K562 (cell line): ENCODE results near the gene RBM15. TPM values are rescaled to one million over a fixed set of nuclear protein-coding genes. Genes with fewer than 3 reads are reported as not detected.

ENCODE experiments used
- ATAC-seq: fragments of 200-7000 bp; cut with Tn5 transposase; 3 replicates; pipeline ENCODE4 v1.9.1; 2020; ENCODE audit warnings: moderate library complexity
- BruUV-seq: library from RNA; stranded (reverse); fragments of 400-500 nt; replicated peaks from 2 replicates; lab custom pipeline; 2021; lab: Mats Ljungman, UMichigan
- CTCF ChIA-PET: fragments of 300-600 bp; formaldehyde crosslinking; extraction: SDS; loops from one replicate; lab custom pipeline; 2021; ENCODE audit warnings: low intra/inter-chr PET ratio; lab: Yijun Ruan, JAX
- POLR2A ChIA-PET: fragments of 300-600, 350-650 bp; sonication (Branson Sonifier 250); formaldehyde crosslinking; extraction: SDS; loops from one replicate; lab custom pipeline; 2021; ENCODE audit warnings: antibody characterized with exemption, inconsistent platforms; lab: Yijun Ruan, JAX
- DNase-seq, 4 experiments: peaks; one replicate each; pipeline versions ENCODE4 v3.0.0 to v3.0.0-alpha.2; 2011 to 2018; ENCODE audit warnings: low spot score in 3 of 4, mixed read lengths in 3 of 4; ENCODE audit errors: extremely low read depth in 1 of 4
- FAIRE-seq: peaks from 2 replicates; lab custom pipeline; 2011; peaks lifted over from hg19 to GRCh38; lab: Jason Lieb, UNC
- H2AFZ ChIP-seq: 2 replicates; pipeline ENCODE4 v1.6.0; 2011; ENCODE audit warnings: low read depth, low read length, control low read depth, inconsistent platforms
- H3K27ac ChIP-seq: fragments of 200-600 bp; 3 replicates; pipeline ENCODE4 v1.8.0; 2011; ENCODE audit warnings: low read depth, mild to moderate bottlenecking, control low read depth, inconsistent platforms, low read length, moderate library complexity, mixed read lengths; ENCODE audit errors: extremely low read depth
- H3K27me3 ChIP-seq, 2 experiments: fragments of 300-600 bp in 1 of 2; 2 replicates in 1 of 2; 3 replicates in 1 of 2; pipeline versions ENCODE4 v1.6.0 to v1.8.0; 2011; ENCODE audit warnings: inconsistent platforms in 2 of 2, low read length in 2 of 2, mild to moderate bottlenecking in 1 of 2, mixed read lengths in 1 of 2, moderate library complexity in 1 of 2; ENCODE audit not compliant: control insufficient read depth in 2 of 2, insufficient read depth in 2 of 2
- H3K36me3 ChIP-seq: fragments of 300-600 bp; 3 replicates; pipeline ENCODE4 v1.8.0; 2011; ENCODE audit warnings: mild to moderate bottlenecking, low read length, inconsistent platforms; ENCODE audit not compliant: control insufficient read depth, insufficient read depth
- H3K4me1 ChIP-seq, 2 experiments: fragments of 200-600 bp in 1 of 2; replicated peaks in 1 of 2; 2 replicates in 1 of 2; 3 replicates in 1 of 2; pipeline versions ENCODE4 v1.5.1 to v1.8.0; 2011; ENCODE audit warnings: inconsistent platforms in 2 of 2, low read length in 2 of 2, mild to moderate bottlenecking in 1 of 2, mixed read lengths in 1 of 2, moderate library complexity in 1 of 2; ENCODE audit not compliant: control insufficient read depth in 2 of 2, insufficient read depth in 2 of 2
- H3K4me2 ChIP-seq: 2 replicates; pipeline ENCODE4 v1.6.1; 2011; ENCODE audit warnings: low read length, control low read depth, inconsistent platforms, mixed read lengths; ENCODE audit not compliant: insufficient read depth
- H3K4me3 ChIP-seq: fragments of 200-600 bp; sonication (generic), shearing (Covaris generic); 2 replicates; pipeline ENCODE4 v1.5.1; 2016; ENCODE audit warnings: control low read depth, inconsistent platforms
- H3K79me2 ChIP-seq: fragments of 200-600 bp; 3 replicates; pipeline ENCODE4 v1.8.0; 2011; ENCODE audit warnings: low read length, inconsistent platforms; ENCODE audit not compliant: control insufficient read depth, insufficient read depth
- H3K9ac ChIP-seq, 2 experiments: 2 replicates each; pipeline versions ENCODE4 v1.6.0 to v1.6.1; 2011; ENCODE audit warnings: low read depth in 2 of 2, low read length in 2 of 2, control low read depth in 1 of 2, inconsistent platforms in 1 of 2, mild to moderate bottlenecking in 1 of 2, mixed read lengths in 1 of 2; ENCODE audit not compliant: insufficient read depth in 1 of 2
- H3K9me1 ChIP-seq: one replicate; pipeline ENCODE4 v1.6.0; 2011; ENCODE audit warnings: inconsistent platforms, mild to moderate bottlenecking, low read length, moderate library complexity; ENCODE audit not compliant: control insufficient read depth, insufficient read depth
- H3K9me3 ChIP-seq: replicated peaks from 2 replicates; pipeline ENCODE4 v1.5.1; 2011; ENCODE audit warnings: low read depth, low read length, inconsistent platforms; ENCODE audit not compliant: control insufficient read depth, insufficient read depth
- H4K20me1 ChIP-seq: replicated peaks from 2 replicates; pipeline ENCODE4 v1.6.1; 2011; ENCODE audit warnings: low read length, inconsistent platforms, mixed read lengths; ENCODE audit not compliant: control insufficient read depth, insufficient read depth
- ADNP ChIP-seq: fragments of 200-800 bp; sonication (Bioruptor generic); IDR thresholded peaks from 2 replicates; pipeline ENCODE4 v1.6.1; 2016; ENCODE audit warnings: missing genetic modification characterization, missing compliant biosample characterization
- ATF4 ChIP-seq: fragments of 450-650 bp; formaldehyde crosslinking; IDR thresholded peaks from 2 replicates; pipeline ENCODE4 v1.4.0; 2022; ENCODE audit warnings: mild to moderate bottlenecking, moderate library complexity
- C11orf30 ChIP-seq: fragments of 450-650 bp; IDR thresholded peaks from 2 replicates; pipeline ENCODE4 v1.6.1; 2016; ENCODE audit warnings: low read depth, mild to moderate bottlenecking
- CEBPB ChIP-seq: fragments of 450-650 bp; IDR thresholded peaks from 2 replicates; pipeline ENCODE4 v1.6.1; 2016; ENCODE audit warnings: missing genetic modification characterization, missing compliant biosample characterization
- CEBPG ChIP-seq, 3 experiments: fragments of 200-800 bp in 1 of 3; sonication (Bioruptor generic) in 1 of 3; sonication (generic) in 1 of 3; formaldehyde crosslinking in 1 of 3; IDR thresholded peaks in 2 of 3; conservative IDR thresholded peaks in 1 of 3; 2 replicates each; pipeline versions ENCODE4 v1.6.1 to v1.8.0; 2016 to 2022; ENCODE audit warnings: missing compliant biosample characterization in 2 of 3, missing genetic modification characterization in 2 of 3, mild to moderate bottlenecking in 1 of 3, missing genetic modification reagents in 1 of 3
- GABPA ChIP-seq: fragments of 200-800 bp; sonication (Bioruptor generic); conservative IDR thresholded peaks from 2 replicates; pipeline ENCODE4 v1.6.1; 2016; ENCODE audit warnings: low read depth, missing genetic modification characterization, missing compliant biosample characterization
- MAFG ChIP-seq: fragments of 450-650 bp; conservative IDR thresholded peaks from 2 replicates; pipeline ENCODE4 v1.6.1; 2016; ENCODE audit warnings: missing genetic modification characterization, missing compliant biosample characterization
- NFE2 ChIP-seq: IDR thresholded peaks from 2 replicates; pipeline ENCODE4 v1.6.1; 2014; ENCODE audit warnings: antibody characterized with exemption, low read depth
- NFE2L1 ChIP-seq: fragments of 450-650 bp; IDR thresholded peaks from 2 replicates; pipeline ENCODE4 v1.6.1; 2016; ENCODE audit warnings: missing genetic modification characterization, low read depth, mild to moderate bottlenecking, missing compliant biosample characterization, moderate library complexity, borderline replicate concordance
- RBM22 ChIP-seq: fragments of 200-400 bp; formaldehyde crosslinking; IDR thresholded peaks from 2 replicates; pipeline ENCODE4 v1.6.1; 2018; ENCODE audit warnings: low read length, low read depth; ENCODE audit not compliant: poor library complexity, severe bottlenecking
- RUNX1 ChIP-seq: sonication (generic); IDR thresholded peaks from 2 replicates; pipeline ENCODE4 v1.6.1; 2016; ENCODE audit warnings: antibody characterized with exemption, low read depth
- SMARCE1 ChIP-seq: fragments of 450-650 bp; IDR thresholded peaks from 2 replicates; pipeline ENCODE4 v1.7.1; 2016; ENCODE audit warnings: mild to moderate bottlenecking
- STAT6 ChIP-seq: sonication (generic); formaldehyde crosslinking; IDR thresholded peaks from 2 replicates; pipeline ENCODE4 v1.8.1; 2023; ENCODE audit warnings: mild to moderate bottlenecking, missing genetic modification reagents
- VEZF1 ChIP-seq: fragments of 200-800 bp; sonication (Bioruptor generic); IDR thresholded peaks from 2 replicates; pipeline ENCODE4 v1.6.1; 2017; ENCODE audit warnings: missing genetic modification characterization, missing compliant biosample characterization
- ZNF316 ChIP-seq: fragments of 450-650 bp; IDR thresholded peaks from 2 replicates; pipeline ENCODE4 v1.6.1; 2016
- ZNF384 ChIP-seq: IDR thresholded peaks from 2 replicates; pipeline ENCODE4 v1.6.1; 2012; ENCODE audit warnings: low read depth, low read length, improper control_type of control experiment
- WGBS: fragments of 100-300 bp; shearing (Covaris generic); methylation state at CpG from one replicate; pipeline ENCODE4 v1.1.6; 2016; ENCODE audit warnings: low coverage, mixed read lengths; ENCODE audit not compliant: insufficient coverage; ENCODE audit errors: missing lambda C conversion rate; 5-methylcytosine and 5-hydroxymethylcytosine counted together
- in situ Hi-C: fragments of 300-500 bp; cut with MboI; formaldehyde crosslinking; loops from 4 replicates; pipeline ENCODE4 v1.15.0; 2018; ENCODE audit warnings: inconsistent platforms, mixed read lengths
- intact Hi-C: fragments of 100-400 bp; cut with micrococcal nuclease; formaldehyde crosslinking; loops from 2 replicates; pipeline ENCODE4 v1.14.2; 2022
- polyA plus RNA-seq, 8 experiments: library from polyadenylated mRNA; depleted of rRNA in 4 of 8; stranded (reverse) in 5 of 8; unstranded in 3 of 8; fragments of >200 nt; fragmentation: Nextera tagmentation in 2 of 8; fragmentation: Illumina TruSeq in 1 of 8; extraction: Ambion mirVana in 2 of 8; extraction: Trizol in 1 of 8; gene quantifications; 2 replicates each; pipeline versions ENCODE4 v1.2.1 to v1.2.3, GENCODE V29; 2011 to 2014; ENCODE audit warnings: inconsistent platforms in 1 of 8, missing spikeins in 1 of 8
- total RNA-seq, 7 experiments: library from RNA; depleted of rRNA in 6 of 7; stranded (reverse); fragments of >200 nt in 6 of 7; fragmentation: Illumina TruSeq in 2 of 7; extraction: Trizol in 2 of 7; gene quantifications; 2 replicates each; pipeline versions ENCODE4 v1.2.1 to v1.2.3, GENCODE V29; 2011 to 2021; ENCODE audit warnings: low replicate concordance in 1 of 7

Gene RBM15
- total and polyA plus RNA-seq, 9 of the 15 experiments (the other 6 are each of a cell fraction or from before 2014, with no cell fraction given), result 2.4 to 63.4 (median 28.2) TPM

GRCh38 chr1:110383251-110383990 lies 44.2 kb downstream of the RBM15 start:
- Histone ChIP-seq H3K79me2 (no peaks in the 10 kb centered on the region), H4K20me1 (no peaks in the 10 kb centered on the region), H3K9me1 (no peaks in the 10 kb centered on the region), H3K27ac (no peak overlapping the region), H3K36me3 (peaks cover 47% of the 10 kb centered on the region), H3K27me3 (no peaks in the 10 kb centered on the region), H3K4me1 (no peaks in the 10 kb centered on the region), H3K9me3 (no peaks in the 10 kb centered on the region), H3K9ac (no peak overlapping the region), H2AFZ (no peak overlapping the region), H3K4me2 (no peak overlapping the region), H3K4me3 (no peak overlapping the region)
- in situ Hi-C loops, result no loop called here
- DNase-seq (peak in 1 of 4 experiments; percentile 16), FAIRE-seq (no peak), ATAC-seq (0 out of 3 replicates have a peak, but pooled peaks have one; percentile 20)
- intact Hi-C loops, result no loop called here
- ChIA-PET CTCF (interaction anchor here (0.6 to 0.7 kb wide), 2 partner anchors 42 to 1576 kb away, joined by 3 to 4 read pairs; no protein-coding TSS in a partner anchor), POLR2A (interaction anchor here (0.9 to 3.9 kb wide), 6 partner anchors 11 to 45 kb away, joined by 3 to 17 read pairs (median 12); partner anchors contain the start of gene RBM15)
- 72% methylated on average over 4 of the region's 5 CpGs for WGBS
- no TSS peak for BruUV-seq
- TF ChIP-seq C11orf30 (peak; percentile 70; the same call in 1 of the 2 replicates), ZNF316 (peak; percentile 67), ADNP (no peak), VEZF1 (CRISPR knock-in tag) (peak; percentile 24; the same call in 1 of the 2 replicates), CEBPB (tag) (peak; percentile 58; the same call in 1 of the 2 replicates), ZNF384 (peak; percentile 47; the same call in 1 of the 2 replicates), CEBPG (CRISPR knock-in tag; IDR thresholded peaks at IDR 0.05) (no peak), CEBPG (tag; conservative IDR thresholded peaks at IDR 0.05 in 1 of 2, IDR thresholded peaks at IDR 0.05 in 1 of 2) (peak in 1 of 2 experiments; percentile 28; a peak in 2 of 4 replicates), NFE2 (peak; percentile 74; the same call in 1 of the 2 replicates), RUNX1 (no peak), NFE2L1 (tag) (peak; percentile 52; the same call in 1 of the 2 replicates), SMARCE1 (0 out of 2 replicates have a peak, but pooled peaks have one; percentile 18), STAT6 (CRISPR knock-in tag) (no peak), ATF4 (no peak), RBM22 (no peak), GABPA (peak; percentile 55), MAFG (peak; percentile 76)
